A549 (cell line): ENCODE data around the gene SBF1.

Experiments
- CTCF ChIP-seq: fragments of >200 bp; sonication (Bioruptor Twin); formaldehyde crosslinking; IDR thresholded peaks from 3 replicates; pipeline ENCODE4 v1.5.1; 2016
- E2F6 ChIP-seq: IDR thresholded peaks from 2 replicates; pipeline ENCODE4 v1.6.1; 2012; ENCODE audit warnings: low read depth, borderline replicate concordance
- FOSL2 ChIP-seq, 2 experiments: fragments of 450-650 bp in 1 of 2; fragments of >200 bp in 1 of 2; sonication (Bioruptor Twin) in 1 of 2; formaldehyde crosslinking; IDR thresholded peaks; 2 replicates each; pipeline versions ENCODE4 v1.5.0 to v1.6.1; 2016 to 2020; ENCODE audit warnings: mild to moderate bottlenecking in 1 of 2, moderate library complexity in 1 of 2
- NPAS2 ChIP-seq: fragments of 250-450 bp; sonication (Bioruptor Pico); IDR thresholded peaks from 2 replicates; pipeline ENCODE4 v1.8.0; 2022; ENCODE audit warnings: mild to moderate bottlenecking, moderate library complexity, borderline replicate concordance
- POLR2A ChIP-seq: IDR thresholded peaks from 2 replicates; pipeline ENCODE4 v1.6.1; 2012; ENCODE audit warnings: mild to moderate bottlenecking, low read length

- TF ChIP-seq FOSL2 (IDR thresholded peaks at IDR 0.05) (no peak), FOSL2 (CRISPR knock-in tag; IDR thresholded peaks at IDR 0.05) (no peak), POLR2A (no peak), CTCF (no peak), E2F6 (no peak), NPAS2 (CRISPR knock-in tag) (no peak)
Measured at GRCh38 chr22:50502628-50503474, 28.0 kb upstream of the SBF1 start.
